HG03571 (cell line): ENCODE measurements around the gene GPR89A.
"Not testable (repeated sequence)": the region's sequence is repeated elsewhere in the genome, so short reads cannot be mapped to it uniquely, and the experiment has no call there.

Experiments used
- ATAC-seq: cut with Tn5 transposase; IDR thresholded peaks from one replicate; pipeline ENCODE4 v1.9.1; 2021; ENCODE audit not compliant: unreplicated experiment

Gene GPR89A

DNA sequence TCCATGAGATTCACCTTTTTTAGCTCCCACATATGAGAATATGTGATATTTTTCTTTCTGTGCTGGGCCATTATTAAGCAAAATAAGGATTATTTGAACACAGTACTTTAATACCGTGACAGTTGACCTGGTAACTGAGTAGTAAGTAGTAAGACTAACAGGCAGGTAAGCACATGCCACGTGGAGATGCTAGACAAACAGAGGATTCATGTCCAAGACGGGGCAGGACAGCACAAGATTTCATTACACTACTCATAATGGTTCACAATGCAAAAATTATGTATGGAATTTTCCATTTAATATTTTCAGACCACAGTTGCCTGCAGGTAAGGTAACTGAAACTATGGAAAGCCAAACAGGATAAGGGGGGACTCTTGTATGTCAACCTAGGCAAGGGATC, 77.1 kb downstream of the GPR89A start:
- ATAC-seq = not testable (repeated sequence)

DNA sequence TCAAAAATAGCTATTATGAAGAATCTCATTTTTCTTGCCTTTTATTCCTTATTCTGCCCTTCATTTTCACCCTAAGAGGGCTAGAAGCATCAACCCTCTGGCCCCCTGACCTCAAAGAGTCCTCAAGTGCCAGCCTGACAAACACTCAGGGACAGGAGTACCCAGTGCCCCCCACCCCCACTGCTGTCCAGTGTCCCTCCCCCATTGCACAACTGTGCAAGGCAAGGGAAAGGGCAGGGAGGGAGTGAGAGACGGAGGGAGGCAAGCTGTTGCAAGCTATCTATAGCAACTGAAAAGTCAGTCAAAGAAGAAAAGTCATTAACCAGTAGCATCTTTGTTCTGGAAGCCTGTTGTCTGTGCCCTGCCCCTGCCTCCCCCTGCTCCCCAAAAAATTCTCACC, 78.3 kb downstream of the GPR89A start:
- ATAC-seq = not testable (repeated sequence)

GRCh38 chr1:145688328-145688727, 80.5 kb downstream of the GPR89A start:
- no peak for ATAC-seq

DNA sequence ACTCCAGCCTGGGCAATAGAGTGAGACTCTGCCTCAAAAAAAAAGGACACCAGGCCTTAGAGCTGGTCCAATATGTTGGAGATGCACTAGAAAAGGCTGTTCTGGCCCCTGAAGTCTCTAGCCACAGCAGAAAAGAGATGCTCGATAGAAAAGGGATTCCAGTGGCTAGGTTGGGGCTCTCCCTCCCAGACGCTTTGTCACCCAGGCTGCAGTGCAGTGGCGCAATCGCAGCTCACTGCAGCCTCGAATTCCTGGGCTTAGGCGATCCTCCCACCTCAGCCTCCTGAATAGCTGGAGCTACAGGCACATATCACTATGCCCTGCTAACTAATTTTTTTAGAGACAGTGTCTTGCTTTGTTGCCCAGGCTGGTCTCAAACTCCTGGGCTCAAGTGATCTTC, 81.1 kb downstream of the GPR89A start:
- ATAC-seq = no peak

GRCh38 chr1:145689922-145690321, 82.1 kb downstream of the GPR89A start:
- no peak for ATAC-seq

GRCh38 chr1:145690587-145691558, 83.1 kb downstream of the GPR89A start:
- ATAC-seq = no peak

DNA sequence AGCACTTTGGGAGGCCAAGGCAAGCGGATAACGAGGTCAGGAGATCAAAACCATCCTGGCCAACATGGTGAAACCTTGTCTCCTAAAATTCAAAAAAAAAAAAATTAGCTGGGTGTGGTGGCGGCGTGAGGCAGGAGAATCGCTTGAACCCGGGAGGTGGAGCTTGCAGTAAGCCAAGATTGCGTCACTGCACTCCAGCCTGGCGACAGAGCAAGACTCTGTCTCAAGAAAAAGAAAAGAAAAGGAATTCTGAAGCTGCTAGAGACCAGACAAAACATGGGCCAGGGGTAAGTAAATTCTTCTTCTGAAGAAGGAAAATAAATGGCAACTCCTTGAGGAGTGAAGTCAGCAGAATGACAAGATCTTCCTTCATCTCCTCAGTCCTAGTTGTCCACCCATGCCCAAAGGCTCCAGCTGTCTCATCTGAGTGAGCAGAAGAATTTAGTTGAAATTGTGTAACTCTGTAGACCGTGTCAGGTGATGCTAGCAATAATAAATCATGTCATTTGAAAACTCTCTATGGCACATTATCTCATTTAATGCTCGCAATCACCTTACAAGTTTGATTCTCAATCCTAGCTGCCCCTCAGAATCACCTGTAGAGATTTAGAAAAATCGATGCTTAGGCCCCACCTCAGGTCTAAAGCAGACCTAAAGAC, 85.1 kb downstream of the GPR89A start:
- ATAC-seq = no peak

DNA sequence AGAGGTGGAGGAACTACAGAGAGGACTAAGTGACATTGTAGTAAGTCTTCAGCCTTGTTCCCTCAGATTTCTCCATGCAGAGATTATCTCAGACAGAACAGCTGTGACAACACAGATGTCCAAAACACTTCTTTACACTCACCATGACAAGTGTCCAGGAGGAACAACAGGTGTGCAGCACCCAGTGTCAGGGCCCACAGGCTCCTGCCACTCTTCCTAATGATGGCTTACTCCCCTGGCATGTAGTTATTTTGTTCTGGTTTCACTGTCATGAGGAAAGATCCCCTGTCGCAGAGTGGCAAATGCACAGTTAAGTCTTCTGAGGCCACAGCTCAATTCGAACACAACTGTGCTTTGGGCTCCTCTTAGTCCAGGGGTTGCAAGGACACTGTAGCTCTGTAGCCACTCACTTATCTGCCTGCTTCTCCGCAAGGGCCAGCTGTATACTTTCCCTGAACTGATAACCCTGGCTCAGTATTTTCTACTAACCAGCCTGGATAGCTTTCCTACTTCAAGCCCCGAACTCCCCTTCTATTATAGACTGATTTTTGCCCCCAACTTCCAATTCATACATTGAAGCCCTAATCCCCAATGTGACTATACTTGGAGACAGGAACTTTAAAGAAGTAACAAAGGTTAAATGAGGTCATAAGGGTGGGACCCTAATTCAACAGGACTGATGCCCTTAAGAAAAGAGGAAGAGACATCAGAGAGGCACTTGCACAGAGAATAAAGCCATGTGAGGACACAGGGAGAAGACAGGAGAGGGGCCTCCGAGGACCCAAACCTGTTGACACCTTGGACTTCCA, 88.2 kb downstream of the GPR89A start:
- ATAC-seq = no peak

GRCh38 chr1:145696630-145696960, 88.8 kb downstream of the GPR89A start:
- no peak for ATAC-seq

- ATAC-seq = no peak
Measured at GRCh38 chr1:145701306-145701862, 93.6 kb downstream of the GPR89A start.

DNA sequence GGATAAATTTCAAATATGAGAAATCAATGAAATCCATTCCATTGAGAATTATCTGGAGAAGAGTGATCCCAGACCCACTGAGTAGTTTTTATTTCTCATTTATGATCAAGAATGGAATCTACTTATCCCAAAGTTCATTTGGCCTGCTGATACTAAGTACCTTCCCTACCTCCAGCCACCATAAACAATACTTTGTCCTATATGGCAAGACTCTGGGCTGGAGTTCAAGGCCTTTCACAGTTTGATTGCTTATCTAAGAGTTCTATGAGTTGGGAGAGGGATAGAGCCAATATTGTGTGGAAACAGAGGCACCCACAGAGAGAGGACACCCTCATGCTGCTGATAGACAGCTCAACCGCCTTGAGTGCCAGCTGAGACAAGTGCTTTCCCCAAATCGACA, 94.3 kb downstream of the GPR89A start:
- ATAC-seq = no peak

GRCh38 chr1:145702826-145703225, 95.0 kb downstream of the GPR89A start:
- ATAC-seq = no peak

DNA sequence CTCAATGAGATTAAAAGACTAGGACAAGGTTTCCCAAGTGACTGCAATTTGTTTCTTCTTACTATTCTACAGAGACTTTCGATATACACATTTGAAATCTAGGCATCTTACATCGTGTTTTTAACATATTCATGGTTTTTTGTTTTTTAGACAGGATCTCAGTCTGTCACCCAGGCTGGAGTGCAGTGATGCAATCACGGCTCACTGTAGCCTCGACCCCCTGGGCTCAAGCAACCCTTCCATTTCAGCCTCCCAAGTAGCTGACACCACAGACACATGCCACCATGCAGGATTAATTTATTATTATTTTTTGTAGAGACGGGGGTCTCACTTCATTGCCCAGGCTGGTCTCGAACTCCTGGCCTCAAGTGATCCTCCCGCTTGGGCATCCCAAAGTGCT, 97.8 kb downstream of the GPR89A start:
- ATAC-seq = no peak

DNA sequence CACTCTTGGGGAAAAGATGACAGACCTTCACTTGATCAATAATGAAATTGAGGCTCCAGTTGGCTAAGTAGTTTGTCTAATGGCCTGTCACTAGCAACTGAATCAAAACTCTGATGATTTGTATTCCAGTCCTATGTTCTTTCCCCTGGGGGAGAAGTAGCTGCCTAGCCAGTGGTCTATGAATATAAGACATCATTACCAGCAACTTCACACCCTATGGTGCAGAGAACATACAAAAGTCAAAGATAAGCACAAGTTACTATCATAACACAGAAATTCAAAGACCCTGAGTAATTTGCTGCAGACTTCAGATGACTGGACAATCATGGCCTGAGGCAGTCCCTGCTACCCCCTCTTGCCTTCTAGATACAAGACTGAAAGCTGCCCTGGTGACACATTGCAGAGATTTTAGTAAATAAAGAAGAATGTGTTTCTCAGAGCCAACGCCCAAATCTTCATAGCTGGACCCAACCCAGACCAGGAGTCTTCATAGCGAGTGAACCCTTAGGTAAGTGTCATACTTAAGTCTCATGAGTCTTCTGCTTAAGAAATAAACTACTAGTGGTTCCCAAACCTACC, 98.4 kb downstream of the GPR89A start:
- ATAC-seq = no peak

DNA sequence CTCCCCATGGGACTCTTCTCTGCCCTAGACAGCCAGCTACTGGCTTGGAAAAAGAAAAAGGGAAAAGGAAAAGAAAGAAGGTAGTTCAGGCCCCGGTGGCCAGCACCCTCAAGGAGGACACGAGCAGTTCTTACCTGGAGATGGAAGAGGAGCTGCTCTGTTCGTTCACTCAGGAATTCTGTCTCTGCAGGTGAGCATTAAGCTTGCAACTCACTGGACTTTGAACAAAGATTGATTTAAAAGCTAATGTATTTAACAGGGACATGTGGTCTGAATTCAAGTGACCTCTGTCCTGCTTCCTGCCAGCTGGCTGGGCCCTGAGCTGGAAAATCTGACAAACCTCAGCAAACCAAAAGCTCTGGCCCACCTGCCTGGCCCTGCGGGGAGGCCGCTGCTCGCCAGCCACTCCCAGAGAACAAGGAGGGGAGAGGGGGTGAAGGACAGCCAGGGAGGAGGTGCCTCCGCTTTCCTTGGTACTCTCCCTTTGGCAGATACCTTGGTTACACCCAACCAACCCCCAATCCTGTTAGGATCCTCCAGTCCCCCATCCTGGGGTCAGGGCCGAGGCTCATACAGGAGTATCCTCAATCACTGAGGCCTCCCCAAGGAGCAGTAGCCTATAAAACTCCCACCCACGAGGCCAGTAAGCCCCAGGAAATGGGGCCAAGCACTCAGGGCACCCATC, 99.5 kb downstream of the GPR89A start, which contains the start of gene PDZK1:
Gene PDZK1 (minus strand): TSS at position 186 of the 685 bp plus-strand sequence. CDS start 19,347 bp downstream, outside the sequence.
- ATAC-seq = no peak

GRCh38 chr1:145708063-145708462, 100.3 kb downstream of the GPR89A start:
- ATAC-seq = no peak

GRCh38 chr1:145710291-145711027, 102.7 kb downstream of the GPR89A start:
- no peak for ATAC-seq

- no peak for ATAC-seq
Measured at GRCh38 chr1:145711213-145711651, 103.4 kb downstream of the GPR89A start.

- ATAC-seq = no peak
Measured at GRCh38 chr1:145714524-145715111, 106.8 kb downstream of the GPR89A start.
